ENCODE data around the gene ATP5IF1.

DNA sequence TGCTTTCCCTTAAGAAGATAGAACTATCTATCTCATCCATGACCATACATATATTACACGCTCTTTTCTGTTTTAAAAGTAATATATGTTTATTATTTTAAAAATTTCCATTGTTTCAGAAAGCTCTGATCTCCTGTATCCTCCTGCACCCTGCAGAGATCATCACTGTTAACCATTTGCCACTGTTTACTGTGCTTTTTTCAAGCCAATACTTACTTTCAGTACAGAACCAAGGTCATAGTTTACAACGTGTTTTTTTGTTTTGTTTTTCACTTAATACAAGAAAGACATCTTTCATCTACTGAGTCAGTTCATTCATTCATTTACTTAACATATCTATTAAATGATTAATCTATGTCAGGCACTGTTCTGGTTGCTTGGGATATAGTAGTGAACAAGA lies 33.6 kb downstream of the ATP5IF1 start:
- TF ChIP-seq, protein P1, sequence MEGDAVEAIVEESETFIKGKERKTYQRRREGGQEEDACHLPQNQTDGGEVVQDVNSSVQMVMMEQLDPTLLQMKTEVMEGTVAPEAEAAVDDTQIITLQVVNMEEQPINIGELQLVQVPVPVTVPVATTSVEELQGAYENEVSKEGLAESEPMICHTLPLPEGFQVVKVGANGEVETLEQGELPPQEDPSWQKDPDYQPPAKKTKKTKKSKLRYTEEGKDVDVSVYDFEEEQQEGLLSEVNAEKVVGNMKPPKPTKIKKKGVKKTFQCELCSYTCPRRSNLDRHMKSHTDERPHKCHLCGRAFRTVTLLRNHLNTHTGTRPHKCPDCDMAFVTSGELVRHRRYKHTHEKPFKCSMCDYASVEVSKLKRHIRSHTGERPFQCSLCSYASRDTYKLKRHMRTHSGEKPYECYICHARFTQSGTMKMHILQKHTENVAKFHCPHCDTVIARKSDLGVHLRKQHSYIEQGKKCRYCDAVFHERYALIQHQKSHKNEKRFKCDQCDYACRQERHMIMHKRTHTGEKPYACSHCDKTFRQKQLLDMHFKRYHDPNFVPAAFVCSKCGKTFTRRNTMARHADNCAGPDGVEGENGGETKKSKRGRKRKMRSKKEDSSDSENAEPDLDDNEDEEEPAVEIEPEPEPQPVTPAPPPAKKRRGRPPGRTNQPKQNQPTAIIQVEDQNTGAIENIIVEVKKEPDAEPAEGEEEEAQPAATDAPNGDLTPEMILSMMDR (conservative IDR thresholded peaks at IDR 0.05; ENCODE audit: low read length) = no peak
- no peak for TF ChIP-seq EZH2phosphoT487 (IDR thresholded peaks at IDR 0.05; ENCODE audit: borderline replicate concordance, low read depth, low read length)
